AG08395 (cell line): Measurements from ENCODE around the gene MYOM3.

Experiments used
- DNase-seq: peaks from one replicate; pipeline ENCODE4 v3.0.0; 2012; ENCODE audit warnings: mixed read lengths, low spot score

The MYOM3 gene

GRCh38 chr1:24096009-24096738 lies 15.8 kb downstream of the MYOM3 start:
- DNase-seq = no peak

GRCh38 chr1:24095140-24095859 lies 16.6 kb downstream of the MYOM3 start:
- no peak for DNase-seq

DNA sequence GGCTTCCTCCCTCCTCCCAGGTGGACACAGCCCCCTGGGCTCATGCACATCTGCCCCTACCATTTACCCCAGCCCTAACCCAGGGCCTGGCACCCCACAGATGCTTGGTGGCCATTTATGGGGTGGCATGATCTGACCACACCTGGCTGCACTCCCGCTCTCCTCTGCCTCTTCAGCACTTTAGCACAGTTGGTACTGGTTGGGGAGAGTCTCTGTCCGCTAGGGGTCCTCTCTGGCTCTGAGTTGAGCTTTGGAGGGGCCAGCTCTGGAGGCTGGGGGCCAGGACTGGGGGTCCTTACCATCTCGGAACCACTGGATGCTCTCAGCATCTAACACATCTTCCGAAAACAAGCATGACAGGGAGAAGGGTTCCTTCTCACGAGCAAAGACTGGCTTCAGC lies 17.4 kb downstream of the MYOM3 start:
- no peak for DNase-seq

- no peak for DNase-seq
These were observed 18.2 kb downstream of the MYOM3 start for GRCh38 chr1:24093732-24094131.

DNA sequence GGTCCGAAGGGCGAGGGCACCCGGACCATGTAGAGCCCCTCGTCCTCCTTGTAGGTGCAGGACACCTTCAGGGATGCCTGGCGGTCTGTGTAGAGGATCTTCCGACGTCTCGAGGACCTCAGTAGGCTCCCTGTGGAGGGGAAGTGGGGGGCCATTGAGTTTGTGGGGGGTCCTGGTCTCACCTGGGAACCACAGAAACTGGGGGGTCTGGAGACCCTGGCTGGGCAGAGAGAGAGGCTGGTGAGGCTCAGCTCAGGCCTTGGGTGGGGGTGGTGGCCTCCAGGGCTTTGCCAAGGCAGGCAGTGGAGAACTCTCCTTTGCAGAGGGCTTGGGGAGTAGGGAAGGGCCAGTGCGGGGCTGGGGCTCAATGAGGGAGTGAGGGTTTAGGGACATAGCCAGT lies 19.0 kb downstream of the MYOM3 start:
- DNase-seq = no peak

DNA sequence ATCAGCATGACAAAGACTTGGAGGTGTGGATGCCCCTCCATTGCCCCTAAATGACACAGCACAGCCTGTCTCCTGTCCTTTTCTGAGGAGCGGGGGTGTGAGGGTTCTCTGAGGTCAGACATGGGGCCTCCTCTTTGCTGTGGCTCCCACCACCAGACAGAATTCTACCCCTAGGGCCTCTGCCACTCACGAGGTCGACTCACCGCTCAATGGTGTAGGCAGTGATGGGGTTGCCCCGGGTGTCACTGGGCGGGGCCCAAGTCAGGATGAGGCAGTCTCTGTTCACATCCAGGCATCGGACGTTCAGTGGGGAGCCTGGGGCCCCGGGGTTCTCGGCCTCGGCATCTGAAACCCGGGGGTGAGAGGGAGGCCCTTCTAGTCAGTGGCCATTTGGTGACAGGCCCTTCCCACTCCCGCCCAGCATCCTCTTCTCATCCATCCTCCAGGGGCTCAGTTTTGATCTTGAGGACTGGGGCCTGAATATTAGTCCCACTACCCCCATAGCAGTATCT lies 19.9 kb downstream of the MYOM3 start:
- no peak for DNase-seq

- DNase-seq = no peak
These were observed 21.2 kb downstream of the MYOM3 start for GRCh38 chr1:24090736-24091135.

- no peak for DNase-seq
These were observed 22.0 kb downstream of the MYOM3 start for GRCh38 chr1:24089743-24090555.

DNA sequence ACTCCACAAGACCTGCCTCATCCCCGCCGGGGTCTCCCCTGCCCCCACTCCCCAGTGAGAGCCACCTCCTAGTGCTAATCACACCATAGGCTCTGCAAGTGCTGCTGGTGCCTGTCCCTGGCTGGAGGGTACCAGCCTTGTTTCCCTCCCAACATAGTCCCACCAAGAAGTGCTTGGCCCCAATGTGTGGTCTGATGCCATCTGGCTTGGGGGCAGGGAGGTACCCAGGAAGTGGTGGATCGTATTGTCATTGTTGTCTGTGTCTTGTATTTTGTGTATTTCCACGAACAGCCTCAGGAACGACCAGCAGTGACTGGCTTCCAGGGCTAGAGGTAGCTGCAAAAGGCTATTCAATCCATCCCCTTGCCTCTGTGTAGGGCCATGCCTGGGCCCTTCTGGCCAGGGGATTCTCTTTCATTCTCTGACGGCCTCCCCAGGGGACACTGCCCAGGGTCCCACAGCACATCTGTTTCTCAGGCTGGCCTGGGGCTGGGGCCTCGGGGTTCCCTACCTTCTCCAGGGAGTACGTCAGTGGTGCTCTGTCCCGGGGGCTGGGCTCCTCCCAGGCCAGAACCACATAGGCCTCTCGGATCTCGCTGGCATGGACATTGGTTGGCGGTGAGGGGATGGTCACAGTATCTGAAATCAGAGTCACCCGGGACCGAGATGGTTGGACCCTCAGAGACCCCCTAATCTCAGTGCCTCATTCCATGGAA lies 22.8 kb downstream of the MYOM3 start:
- DNase-seq = no peak

DNA sequence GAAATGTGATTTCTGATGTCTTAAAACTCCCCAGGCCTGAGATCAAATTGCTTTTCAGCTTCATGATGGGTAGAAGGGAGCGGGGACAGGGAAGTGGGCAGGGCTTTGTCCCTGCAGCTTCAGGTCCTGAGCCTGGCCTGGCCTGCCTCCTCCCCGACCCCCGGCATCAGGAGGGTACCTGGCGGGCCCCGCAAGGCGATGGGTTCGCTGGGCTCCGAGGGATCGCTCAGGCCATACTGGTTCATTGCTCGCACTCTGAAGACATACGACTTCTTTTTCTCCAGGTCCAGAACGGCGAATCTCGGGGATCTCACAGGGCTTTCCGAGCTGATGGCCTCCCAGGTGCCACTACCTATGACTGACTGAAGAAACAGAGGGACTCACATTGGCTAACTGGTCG lies 25.5 kb downstream of the MYOM3 start:
- no peak for DNase-seq

GRCh38 chr1:24085546-24085945 lies 26.4 kb downstream of the MYOM3 start:
- peak; percentile 84 for DNase-seq

- DNase-seq = no peak
These were observed 26.9 kb downstream of the MYOM3 start for GRCh38 chr1:24085007-24085406.

DNA sequence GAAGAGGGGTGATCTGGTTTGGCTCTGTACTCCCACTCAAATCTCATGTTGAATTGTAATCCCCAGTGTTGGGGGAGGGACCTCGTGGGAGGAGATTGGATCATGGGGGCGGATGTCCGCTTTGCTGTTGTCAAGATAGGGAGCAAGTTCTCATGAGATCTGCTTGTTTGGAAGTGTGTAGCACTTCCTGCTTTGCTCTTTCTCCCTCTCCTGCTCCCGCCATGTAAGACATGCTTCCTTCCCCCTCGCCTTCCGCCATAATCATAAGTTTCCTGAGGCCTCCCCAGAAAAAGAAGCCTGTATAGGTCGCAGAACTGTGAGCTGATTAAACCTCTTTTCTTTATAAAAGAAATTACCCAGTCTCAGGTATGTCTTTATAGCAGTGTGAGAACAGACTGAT lies 27.9 kb downstream of the MYOM3 start:
- DNase-seq = no peak

DNA sequence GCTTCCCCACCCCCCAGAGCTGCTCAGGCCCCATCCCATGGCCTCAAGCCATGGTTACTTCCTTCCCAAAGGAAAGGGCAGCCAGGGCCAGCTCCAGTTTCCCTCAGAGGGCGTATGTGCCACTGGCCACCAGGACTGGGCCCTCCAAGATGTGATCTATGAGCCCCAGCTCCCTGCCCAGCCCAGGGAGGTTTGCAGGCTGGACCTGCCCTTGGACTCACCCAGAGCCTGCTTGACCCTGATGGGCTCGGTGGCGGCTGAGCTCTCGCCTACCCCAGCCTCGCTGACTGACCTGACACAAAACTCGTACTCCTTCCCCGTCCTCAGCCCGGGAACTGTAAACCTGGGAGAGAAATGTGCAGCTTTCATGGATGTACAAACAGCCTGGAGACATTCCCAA lies 29.6 kb downstream of the MYOM3 start:
- no peak for DNase-seq

GRCh38 chr1:24081190-24081589 lies 30.7 kb downstream of the MYOM3 start:
- no peak for DNase-seq

DNA sequence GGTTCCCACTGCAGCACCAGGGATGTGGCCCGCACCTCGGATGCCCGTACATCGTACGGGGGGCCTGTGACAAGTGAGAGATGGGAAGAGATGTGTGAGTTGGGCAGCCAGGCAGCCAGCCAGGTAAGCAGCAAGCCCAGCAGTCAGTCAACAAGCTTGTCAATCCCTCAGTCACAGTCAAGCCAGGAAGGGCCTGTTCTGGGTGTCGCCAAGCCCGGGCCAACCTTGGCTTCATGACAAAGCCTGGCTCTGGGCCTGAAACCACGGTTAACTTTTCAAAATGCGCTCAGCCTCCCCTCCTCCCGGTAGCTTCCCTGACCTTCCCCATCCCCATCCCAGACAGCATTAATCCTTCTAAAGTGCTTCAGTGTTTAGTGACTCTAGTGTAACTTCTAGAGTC lies 31.8 kb downstream of the MYOM3 start:
- DNase-seq = no peak

DNA sequence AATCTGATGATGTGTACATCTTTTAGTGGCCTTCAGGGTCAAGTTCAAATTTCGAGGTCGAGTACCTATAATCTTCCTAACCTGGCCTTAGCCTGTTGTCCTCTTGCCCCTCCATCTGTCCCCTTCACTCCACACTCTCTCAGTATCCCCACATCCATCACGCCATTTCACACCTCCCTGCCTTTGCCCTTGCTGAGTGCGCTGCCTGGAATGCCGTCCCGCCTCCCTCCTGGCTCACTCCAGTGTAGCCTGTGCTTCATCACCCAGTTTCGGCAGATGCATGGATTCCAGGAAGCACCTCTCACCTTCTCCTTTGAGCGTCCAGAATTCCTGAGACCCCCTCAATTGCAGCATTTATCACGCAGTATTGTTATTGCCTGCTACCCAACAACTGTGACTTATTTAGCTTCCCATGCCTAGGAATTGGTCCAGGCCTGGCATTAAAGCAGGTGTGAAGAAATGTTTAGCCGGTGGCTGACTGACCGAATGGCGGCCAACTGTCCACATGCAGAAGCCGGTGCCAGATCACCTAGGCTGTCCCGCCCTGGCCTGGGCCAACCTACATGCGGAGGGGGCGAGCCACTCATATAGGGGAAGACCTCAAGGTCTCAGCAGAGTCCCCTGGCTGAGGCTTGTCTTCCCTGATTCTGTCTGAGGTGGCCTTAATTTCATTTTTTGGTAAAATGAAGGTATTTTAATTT lies 34.5 kb downstream of the MYOM3 start:
- DNase-seq = no peak

- no peak for DNase-seq
These were observed 36.0 kb downstream of the MYOM3 start for GRCh38 chr1:24075946-24076345.

DNA sequence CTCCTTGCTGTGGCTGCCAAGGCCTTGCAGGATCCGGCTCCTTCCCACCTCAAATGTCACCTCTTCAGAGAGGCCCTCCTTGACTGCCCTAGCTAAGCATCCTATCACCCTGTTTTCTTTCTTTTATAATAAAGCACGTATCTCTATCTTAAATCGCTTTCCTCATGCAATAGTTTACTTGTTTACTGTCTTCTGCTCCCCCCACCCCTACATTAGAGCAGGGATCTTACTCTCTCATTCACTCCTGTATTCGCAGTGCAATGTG lies 36.4 kb downstream of the MYOM3 start:
- no peak for DNase-seq

DNA sequence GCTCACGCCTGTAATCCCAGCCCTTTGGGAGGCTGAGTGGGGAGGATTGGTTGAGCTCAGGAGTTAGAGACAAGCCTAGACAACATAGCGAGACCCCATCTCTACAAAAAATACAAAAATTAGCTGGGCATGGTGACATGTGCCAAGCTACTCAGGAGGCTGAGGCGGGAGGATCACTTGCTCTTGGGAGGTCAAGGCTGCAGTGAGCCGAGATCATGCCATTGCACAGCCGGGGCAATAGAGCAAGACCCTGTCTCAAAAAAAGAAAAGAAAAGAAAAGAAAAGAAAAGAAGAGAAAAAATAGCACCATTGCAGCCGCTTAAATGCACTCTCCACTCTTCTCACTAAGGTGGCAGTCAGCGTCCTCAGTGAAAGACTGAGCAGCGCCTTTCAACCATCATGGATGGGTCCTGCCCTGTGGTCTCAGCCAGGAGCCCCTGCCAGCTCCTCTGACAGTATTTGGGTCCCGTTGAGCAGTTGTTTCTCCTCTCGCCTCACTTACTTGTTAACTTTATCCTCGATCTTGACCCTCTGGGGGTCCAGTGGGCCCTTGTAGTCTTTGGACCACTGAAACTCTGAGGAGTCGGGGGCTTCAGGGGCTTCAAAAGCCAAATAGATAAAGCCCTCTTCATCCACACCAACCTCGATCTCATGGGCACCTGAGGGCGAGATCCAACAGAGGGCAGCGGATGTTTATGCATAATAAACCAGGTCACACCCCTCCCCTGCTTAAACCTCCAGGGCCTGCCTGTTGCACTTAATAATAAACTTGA lies 36.9 kb downstream of the MYOM3 start:
- DNase-seq = no peak

- no peak for DNase-seq
These were observed 37.7 kb downstream of the MYOM3 start for GRCh38 chr1:24074196-24074595.
